H1 (cell line): ENCODE measurements around the gene SLC25A6. TPM values are rescaled to one million over a fixed set of nuclear protein-coding genes. Genes with fewer than 3 reads are reported as not detected.

ENCODE experiments used
- CTCF ChIA-PET: fragments of 300-600 bp; sonication (Branson Sonifier 250); formaldehyde crosslinking; loops from one replicate; lab custom pipeline; 2021; ENCODE audit not compliant: partially characterized antibody; lab: Charles Lee
- POLR2A ChIA-PET: fragments of 300-600 bp; sonication (Branson Sonifier 250); formaldehyde crosslinking; loops from one replicate; lab custom pipeline; 2021; ENCODE audit warnings: inconsistent platforms; ENCODE audit not compliant: partially characterized antibody; lab: Charles Lee
- DNase-seq, 2 experiments: peaks; one replicate each; pipeline versions ENCODE4 v3.0.0 to v3.0.0-alpha.2; 2010 to 2022; ENCODE audit warnings: low spot score in 2 of 2, low read depth in 1 of 2, mixed read lengths in 1 of 2
- FAIRE-seq: peaks from 2 replicates; lab custom pipeline; 2011; peaks lifted over from hg19 to GRCh38; lab: Jason Lieb, UNC
- H2AFZ ChIP-seq: 2 replicates; pipeline ENCODE4 v1.8.1; 2012; ENCODE audit warnings: low read length, inconsistent platforms
- H2AK5ac ChIP-seq: 2 replicates; pipeline ENCODE4 v1.6.1; 2013; ENCODE audit warnings: low read depth, low read length
- H2BK120ac ChIP-seq: replicated peaks from 2 replicates; pipeline ENCODE3; 2013; ENCODE audit warnings: low read depth, low read length, inconsistent platforms
- H2BK12ac ChIP-seq: 2 replicates; pipeline ENCODE4 v1.6.1; 2013; ENCODE audit warnings: low read depth, low read length
- H2BK15ac ChIP-seq: 2 replicates; pipeline ENCODE4 v1.6.1; 2013; ENCODE audit warnings: low read length
- H2BK20ac ChIP-seq: 2 replicates; pipeline ENCODE4 v1.6.1; 2013; ENCODE audit warnings: low read length
- H2BK5ac ChIP-seq: 2 replicates; pipeline ENCODE4 v1.6.1; 2013; ENCODE audit warnings: low read depth, low read length
- H3K14ac ChIP-seq: 2 replicates; pipeline ENCODE4 v1.6.1; 2013; ENCODE audit warnings: inconsistent platforms; ENCODE audit not compliant: insufficient read length
- H3K18ac ChIP-seq: 2 replicates; pipeline ENCODE4 v1.6.1; 2013; ENCODE audit warnings: low read length; ENCODE audit errors: extremely low read depth
- H3K23ac ChIP-seq: 2 replicates; pipeline ENCODE4 v1.6.1; 2013; ENCODE audit warnings: inconsistent platforms; ENCODE audit not compliant: insufficient read length
- H3K23me2 ChIP-seq: 2 replicates; pipeline ENCODE4 v1.6.1; 2013; ENCODE audit warnings: low read depth, low read length
- H3K27ac ChIP-seq: 2 replicates; pipeline ENCODE4 v1.6.1; 2011; ENCODE audit warnings: low read depth, low read length, inconsistent platforms
- H3K27me3 ChIP-seq, 4 experiments: replicated peaks in 1 of 4; 1 replicate in 1 of 4; 2 replicates in 3 of 4; pipeline versions ENCODE4 v1.6.1 to v1.8.1; 2011 to 2013; ENCODE audit warnings: low read length in 3 of 4, mild to moderate bottlenecking in 3 of 4, inconsistent platforms in 2 of 4, mixed read lengths in 2 of 4, moderate library complexity in 1 of 4; ENCODE audit not compliant: control insufficient read depth in 3 of 4, insufficient read depth in 3 of 4; ENCODE audit errors: extremely low read depth in 1 of 4
- H3K36me3 ChIP-seq, 4 experiments: 2 replicates each; pipeline versions ENCODE4 v1.6.1 to v1.8.1; 2011 to 2013; ENCODE audit warnings: mild to moderate bottlenecking in 4 of 4, low read length in 3 of 4, moderate library complexity in 2 of 4, control low read depth in 1 of 4, inconsistent platforms in 1 of 4; ENCODE audit not compliant: insufficient read depth in 4 of 4, control insufficient read depth in 2 of 4
- H3K4ac ChIP-seq: replicated peaks from 2 replicates; pipeline ENCODE3; 2013; ENCODE audit warnings: low read length, low read depth, mixed read lengths, inconsistent platforms; ENCODE audit not compliant: insufficient read length
- H3K4me1 ChIP-seq, 4 experiments: replicated peaks in 1 of 4; 1 replicate in 1 of 4; 2 replicates in 3 of 4; pipeline versions ENCODE4 v1.6.1 to v1.8.1; 2011 to 2013; ENCODE audit warnings: low read length in 3 of 4, inconsistent platforms in 2 of 4, mixed read lengths in 1 of 4; ENCODE audit not compliant: insufficient read depth in 4 of 4, control insufficient read depth in 3 of 4
- H3K4me2 ChIP-seq, 2 experiments: 2 replicates each; pipeline versions ENCODE4 v1.6.1 to v1.8.1; 2011 to 2013; ENCODE audit warnings: low read depth in 2 of 2, low read length in 2 of 2, control low read depth in 1 of 2, inconsistent platforms in 1 of 2, mild to moderate bottlenecking in 1 of 2; ENCODE audit not compliant: insufficient read depth in 1 of 2
- H3K4me3 ChIP-seq, 4 experiments: fragments of 200-600, 300-600 bp in 1 of 4; sonication (generic), shearing (Covaris generic), sonication (Bioruptor Twin) in 1 of 4; 2 replicates each; pipeline versions ENCODE4 v1.5.1 to v1.8.1; 2011 to 2016; ENCODE audit warnings: low read length in 4 of 4, low read depth in 3 of 4, control low read depth in 2 of 4, inconsistent platforms in 2 of 4, mild to moderate bottlenecking in 2 of 4, mixed read lengths in 1 of 4, moderate library complexity in 1 of 4; ENCODE audit not compliant: insufficient read depth in 2 of 4; ENCODE audit errors: extremely low read depth in 1 of 4
- H3K56ac ChIP-seq: replicated peaks from 2 replicates; pipeline ENCODE3; 2013; ENCODE audit warnings: low read depth, mild to moderate bottlenecking, mixed read lengths, low read length, inconsistent platforms; ENCODE audit not compliant: insufficient read length
- H3K79me1 ChIP-seq: 2 replicates; pipeline ENCODE4 v1.6.1; 2013; ENCODE audit warnings: low read depth, low read length, control low read depth
- H3K79me2 ChIP-seq, 2 experiments: 2 replicates each; pipeline versions ENCODE4 v1.6.1 to v1.8.1; 2012 to 2013; ENCODE audit warnings: low read length in 2 of 2, mild to moderate bottlenecking in 2 of 2, inconsistent platforms in 1 of 2; ENCODE audit not compliant: insufficient read depth in 2 of 2, control insufficient read depth in 1 of 2
- H3K9ac ChIP-seq, 4 experiments: replicated peaks in 1 of 4; 1 replicate in 1 of 4; 2 replicates in 3 of 4; pipeline versions ENCODE4 v1.6.1 to v1.8.1; 2011 to 2013; ENCODE audit warnings: low read depth in 3 of 4, low read length in 3 of 4, control low read depth in 2 of 4, mild to moderate bottlenecking in 2 of 4, moderate library complexity in 2 of 4, inconsistent platforms in 1 of 4; ENCODE audit errors: extremely low read depth in 1 of 4
- H3K9me3 ChIP-seq, 2 experiments: 2 replicates each; pipeline versions ENCODE4 v1.6.1 to v1.8.1; 2012 to 2013; ENCODE audit warnings: mild to moderate bottlenecking in 2 of 2, moderate library complexity in 2 of 2, control low read depth in 1 of 2, inconsistent platforms in 1 of 2, low read depth in 1 of 2, low read length in 1 of 2, mixed read lengths in 1 of 2; ENCODE audit not compliant: insufficient read depth in 2 of 2
- H4K20me1 ChIP-seq, 2 experiments: replicated peaks in 1 of 2; 2 replicates each; pipeline versions ENCODE3 to v1.8.1; 2011 to 2013; ENCODE audit warnings: inconsistent platforms in 2 of 2, low read length in 2 of 2, mild to moderate bottlenecking in 1 of 2; ENCODE audit not compliant: insufficient read depth in 2 of 2, control insufficient read depth in 1 of 2
- H4K5ac ChIP-seq: 2 replicates; pipeline ENCODE4 v1.6.1; 2013; ENCODE audit warnings: low read length, low read depth, mixed read lengths, inconsistent platforms; ENCODE audit not compliant: insufficient read length
- H4K8ac ChIP-seq: 2 replicates; pipeline ENCODE4 v1.8.0; 2013; ENCODE audit warnings: mild to moderate bottlenecking, moderate library complexity, low read length, inconsistent platforms; ENCODE audit not compliant: insufficient read depth; ENCODE audit errors: extremely low read depth
- H4K91ac ChIP-seq: replicated peaks from 2 replicates; pipeline ENCODE3; 2013; ENCODE audit warnings: low read length, mixed read lengths, inconsistent platforms; ENCODE audit not compliant: insufficient read length
- HDAC2 ChIP-seq, 2 experiments: fragments of 300-600 bp in 1 of 2; sonication (generic) in 1 of 2; IDR thresholded peaks; 2 replicates each; pipeline ENCODE4 v1.6.1; 2011 to 2012; ENCODE audit warnings: low read depth in 2 of 2, low read length in 2 of 2, mild to moderate bottlenecking in 2 of 2, moderate library complexity in 2 of 2, borderline replicate concordance in 1 of 2, inconsistent platforms in 1 of 2
- POLR2AphosphoS5 ChIP-seq: IDR thresholded peaks from 2 replicates; pipeline ENCODE4 v1.6.1; 2011; ENCODE audit warnings: low read depth, low read length
- WGBS, 2 experiments: shearing (Covaris generic) in 1 of 2; methylation state at CpG; one replicate each; pipeline versions ENCODE4 v1.1.6 to v1.1.7; 2013 to 2015; ENCODE audit warnings: low lambda C conversion rate in 2 of 2, mixed read lengths in 2 of 2, inconsistent platforms in 1 of 2, low coverage in 1 of 2, missing lambda C conversion rate in 1 of 2; ENCODE audit not compliant: insufficient replicate concordance in 2 of 2, insufficient coverage in 1 of 2, insufficient read length in 1 of 2; ENCODE audit errors: extremely low coverage in 1 of 2, missing lambda C conversion rate in 1 of 2; 5-methylcytosine and 5-hydroxymethylcytosine counted together
- polyA plus RNA-seq, 7 experiments: library from polyadenylated mRNA; depleted of rRNA in 3 of 7; stranded (reverse) in 5 of 7; unstranded in 2 of 7; fragments of >200 nt in 5 of 7; fragments of 200-250 nt in 2 of 7; gene quantifications; 1 replicate in 5 of 7; 2 replicates in 1 of 7; 4 replicates in 1 of 7; pipeline versions ENCODE4 v1.2.1 to v1.2.3, GENCODE V29; 2011 to 2013; ENCODE audit warnings: missing spikeins in 2 of 7, mixed read lengths in 2 of 7
- total RNA-seq: library from RNA; stranded (reverse); fragmentation: NEBNext Ultra II Directional; extraction: Animal tissue kit (Norgen Biotek cat#: 25700); gene quantifications from 2 replicates; pipeline ENCODE4 v1.2.1, GENCODE V29; 2021

Gene SLC25A6
- total and polyA plus RNA-seq, 2 of the 8 experiments (the other 6 are each of a cell fraction or from before 2014, with no cell fraction given), result 487 to 1,220 TPM

GRCh38 chrX:1421433-1422134 is 29.7 kb upstream of the SLC25A6 start:
- 94% methylated on average over 19 of the region's 19 CpGs; no CpG with 5 or more reads in 1 of the 2 experiments for WGBS, 2 experiments
- H3K23me2 ChIP-seq, result peaks cover 14% of the 10 kb centered on the region; the same call in 1 of the 2 replicates
- no peak for FAIRE-seq

More at GRCh38 chrX:1421433-1422134, 29.7 kb upstream of the SLC25A6 start:
- Histone ChIP-seq H2BK12ac (no peak overlapping the region), H3K14ac (no peak overlapping the region), H3K79me2 (no peaks in the 10 kb centered on the region), H3K23ac (no peak overlapping the region), H3K4me1 (no peaks in the 10 kb centered on the region), H2AFZ (no peak overlapping the region), H3K9ac (no peak overlapping the region; a peak in 1 of 7 replicates), H4K20me1 (peaks cover 5 to 24% of the 10 kb centered on the region in 2 experiments), H4K5ac (no peak overlapping the region), H3K4me2 (no peak overlapping the region), H4K8ac (no peak overlapping the region), H3K9me3 (peaks cover 0 to 10% of the 10 kb centered on the region in 2 experiments; a peak in 1 of 4 replicates), H3K79me1 (peaks cover 2% of the 10 kb centered on the region), H4K91ac (no peak overlapping the region), H3K27ac (no peak overlapping the region), H3K4me3 (no peak overlapping the region), H3K56ac (no peak overlapping the region), H2BK5ac (no peak overlapping the region), H3K36me3 (peaks cover 45 to 83% (median 71%) of the 10 kb centered on the region in 4 experiments), H2BK20ac (no peak overlapping the region), H2BK120ac (no peak overlapping the region), H3K27me3 (no peaks in the 10 kb centered on the region), H3K4ac (no peak overlapping the region), H2BK15ac (no peak overlapping the region), H2AK5ac (no peak overlapping the region), H3K18ac (no peak overlapping the region)
- DNase-seq, result no peak
- TF ChIP-seq HDAC2 (IDR thresholded peaks at IDR 0.05; ENCODE audit: borderline replicate concordance in 1 of 2, low read depth in 2 of 2, low read length in 2 of 2), result no peak
- peak; percentile 54; the same call in 1 of the 2 replicates for TF ChIP-seq POLR2AphosphoS5
- ChIA-PET CTCF (no interaction called here), POLR2A (no interaction called here)
